Measurements from ENCODE around the gene CDC42BPA. TPM values are rescaled to one million over a fixed set of nuclear protein-coding genes. Genes with fewer than 3 reads are reported as not detected.

Gene CDC42BPA
- total and polyA plus RNA-seq, 8 donors, result 6.2 to 198 (median 64.5) TPM

GRCh38 chr1:227218870-227219573 lies 99.3 kb downstream of the CDC42BPA start:
- H3K4me1 ChIP-seq, result peaks cover 3 to 45% (median 25%) of the 10 kb centered on the region in 4 donors
- H3K27me3 ChIP-seq, result no peaks in the 10 kb centered on the region
- no peaks in the 10 kb centered on the region for H3K9me3 ChIP-seq
- H3K27ac ChIP-seq, result peak overlapping the region in 2 of 5 donors; percentile 16 to 57
- H3K36me3 ChIP-seq, result no peaks in the 10 kb centered on the region
- intact Hi-C loops (cut with DNase I; ENCODE audit: low total_unique reads), result no loop called here
- TF ChIP-seq CTCF (IDR thresholded peaks at IDR 0.05) (no peak), POLR2AphosphoS5 (IDR thresholded peaks at IDR 0.05) (peak in 1 of 3 donors; percentile 46), EP300 (IDR thresholded peaks at IDR 0.05) (no peak)
- H3K4me3 ChIP-seq, result no peak overlapping the region
- peak; percentile 48 to 70 for DNase-seq
- WGBS, 5 donors, result 38 to 51% (median 39%) methylated on average over 6 of the region's 6 CpGs

DNA sequence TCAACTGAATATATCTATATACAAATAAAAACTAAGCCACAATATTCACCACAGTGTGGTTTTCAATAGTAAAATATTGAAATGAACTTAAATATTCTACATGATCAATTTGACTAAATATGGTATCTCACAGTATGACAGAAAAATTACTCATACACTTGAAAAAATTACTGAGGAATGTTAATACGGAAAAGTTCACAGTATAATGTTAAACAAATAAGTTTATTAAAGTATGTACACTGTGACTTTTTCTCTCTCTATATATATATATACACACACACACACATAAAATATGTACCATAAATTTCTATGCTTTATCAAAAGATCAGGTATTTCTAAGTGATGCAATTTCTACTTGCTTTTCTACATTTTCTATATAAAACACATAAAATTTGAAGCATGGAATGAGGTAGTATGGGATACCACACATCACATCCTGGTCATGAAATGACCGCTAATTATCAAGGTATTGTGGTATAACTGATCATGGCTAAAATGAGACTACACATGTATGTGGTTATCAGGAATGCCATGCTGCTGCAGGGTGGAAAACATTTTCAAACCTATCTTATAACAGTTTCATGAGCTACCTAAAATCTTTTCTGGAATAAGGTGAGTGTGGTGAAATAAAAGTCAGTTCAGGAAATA lies 102.3 kb downstream of the CDC42BPA start:
- Histone ChIP-seq H3K4me3 (no peak overlapping the region), H3K4me1 (peaks cover 8 to 38% (median 25%) of the 10 kb centered on the region in 4 donors), H3K27ac (no peak overlapping the region), H3K9me3 (no peaks in the 10 kb centered on the region), H3K27me3 (no peaks in the 10 kb centered on the region), H3K36me3 (peaks cover 0 to 8% (median 2%) of the 10 kb centered on the region in 4 donors)
- TF ChIP-seq POLR2A (IDR thresholded peaks at IDR 0.05) (no peak), EP300 (IDR thresholded peaks at IDR 0.05) (no peak), POLR2AphosphoS5 (IDR thresholded peaks at IDR 0.05) (no peak), CTCF (IDR thresholded peaks at IDR 0.05) (no peak)
- DNase-seq, result no peak
- 82 to 88% (median 87%) methylated on average over 2 of the region's 2 CpGs for WGBS, 5 donors
- intact Hi-C loops (cut with DNase I; ENCODE audit: low total_unique reads), result no loop called here

GRCh38 chr1:227214207-227214606 lies 104.1 kb downstream of the CDC42BPA start:
- Histone ChIP-seq H3K4me3 (no peak overlapping the region), H3K9me3 (no peaks in the 10 kb centered on the region)
- WGBS, 5 donors, result 82 to 92% (median 87%) methylated on average over 3 of the region's 3 CpGs

DNA sequence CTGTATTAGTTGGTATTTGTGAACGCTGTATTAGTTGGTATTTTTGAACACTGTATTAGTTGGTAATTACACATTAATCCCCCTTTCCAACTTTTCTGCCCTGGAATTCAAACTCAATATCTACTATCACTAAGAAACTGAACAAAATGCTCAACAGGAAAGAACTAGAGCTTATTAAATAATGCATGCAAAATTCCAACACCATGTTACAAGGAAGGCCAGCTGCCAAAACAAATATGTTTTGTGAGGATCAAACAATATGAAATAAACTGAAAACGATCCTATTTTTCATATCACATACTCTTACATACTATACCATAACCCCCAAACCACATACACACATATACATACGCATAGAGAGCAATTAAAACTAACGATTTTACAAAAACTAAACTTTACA lies 104.9 kb downstream of the CDC42BPA start:
- WGBS, 5 donors, result 59 to 72% (median 71%) methylated on average over 4 of the region's 4 CpGs
- peaks cover 0 to 8% (median 2%) of the 10 kb centered on the region in 4 donors for H3K36me3 ChIP-seq
- H3K27me3 ChIP-seq, result no peaks in the 10 kb centered on the region
- no peak overlapping the region for H3K4me3 ChIP-seq
- no peak for DNase-seq
- TF ChIP-seq EP300 (IDR thresholded peaks at IDR 0.05) (no peak), CTCF (IDR thresholded peaks at IDR 0.05) (no peak), POLR2AphosphoS5 (IDR thresholded peaks at IDR 0.05) (no peak), POLR2A (IDR thresholded peaks at IDR 0.05) (no peak)
- intact Hi-C loops (cut with DNase I; ENCODE audit: low total_unique reads), result no loop called here
- peaks cover 4 to 19% (median 11%) of the 10 kb centered on the region in 4 donors for H3K4me1 ChIP-seq
- H3K27ac ChIP-seq, result no peak overlapping the region
- H3K9me3 ChIP-seq, result no peaks in the 10 kb centered on the region

More at GRCh38 chr1:227214207-227214606, 104.1 kb downstream of the CDC42BPA start:
- peaks cover 0 to 8% (median 2%) of the 10 kb centered on the region in 4 donors for H3K36me3 ChIP-seq
- intact Hi-C loops (cut with DNase I; ENCODE audit: low total_unique reads), result no loop called here
- no peak overlapping the region for H3K27ac ChIP-seq
- no peak for DNase-seq
- TF ChIP-seq CTCF (IDR thresholded peaks at IDR 0.05), result no peak
- TF ChIP-seq POLR2A (IDR thresholded peaks at IDR 0.05), result no peak
- H3K27me3 ChIP-seq, result no peaks in the 10 kb centered on the region
- H3K4me1 ChIP-seq, result peaks cover 8 to 27% (median 17%) of the 10 kb centered on the region in 4 donors

All from stomach (tissue), 9 donors.